HepG2 (cell line): ENCODE results near the gene SEMA6D. TPM values are rescaled to one million over a fixed set of nuclear protein-coding genes. Genes with fewer than 3 reads are reported as not detected.

Experiments
- ATAC-seq: fragments of 200-7000 bp; cut with Tn5 transposase; 3 replicates; pipeline ENCODE4 v1.9.1; 2020; ENCODE audit warnings: mild to moderate bottlenecking, moderate library complexity
- BruUV-seq: library from RNA; stranded (reverse); fragments of 400-500 nt; replicated peaks from 2 replicates; lab custom pipeline; 2021; lab: Mats Ljungman, UMichigan
- CTCF ChIA-PET: fragments of 300-600 bp; formaldehyde crosslinking; extraction: SDS; loops from one replicate; lab custom pipeline; 2021; ENCODE audit warnings: low total read pairs, inconsistent platforms, low intra/inter-chr PET ratio; lab: Yijun Ruan, JAX
- POLR2A ChIA-PET: fragments of 350-600 bp; sonication (Branson Sonifier 250); formaldehyde crosslinking; loops from one replicate; lab custom pipeline; 2020; ENCODE audit warnings: antibody characterized with exemption, inconsistent platforms; lab: Yijun Ruan, JAX
- DNase-seq: peaks from one replicate; pipeline ENCODE4 v3.0.0-alpha.2; 2015; ENCODE audit warnings: low spot score
- FAIRE-seq: peaks from 3 replicates; lab custom pipeline; 2011; peaks lifted over from hg19 to GRCh38; lab: Jason Lieb, UNC
- H2AFZ ChIP-seq: one replicate; pipeline ENCODE4 v1.6.1; 2011; ENCODE audit warnings: low read length, inconsistent platforms
- H3K27ac ChIP-seq: fragments of 300-600 bp; 3 replicates; pipeline ENCODE4 v1.8.0; 2011; ENCODE audit warnings: mixed run types, mild to moderate bottlenecking, mixed read lengths, low read length, inconsistent platforms; ENCODE audit not compliant: insufficient read depth; ENCODE audit errors: extremely low read length
- H3K27me3 ChIP-seq, 2 experiments: fragments of 200-600 bp in 1 of 2; 2 replicates in 1 of 2; 3 replicates in 1 of 2; pipeline versions ENCODE4 v1.6.0 to v1.8.0; 2011; ENCODE audit warnings: low read length in 2 of 2, mild to moderate bottlenecking in 2 of 2, moderate library complexity in 2 of 2, inconsistent platforms in 1 of 2; ENCODE audit not compliant: insufficient read depth in 2 of 2, control insufficient read depth in 1 of 2
- H3K36me3 ChIP-seq, 2 experiments: fragments of 200-600 bp in 1 of 2; replicated peaks in 1 of 2; 2 replicates in 1 of 2; 3 replicates in 1 of 2; pipeline versions ENCODE4 v1.5.1 to v1.8.0; 2011; ENCODE audit warnings: low read length in 2 of 2, inconsistent platforms in 1 of 2; ENCODE audit not compliant: insufficient read depth in 2 of 2, control insufficient read depth in 1 of 2
- H3K4me1 ChIP-seq: 2 replicates; pipeline ENCODE4 v1.5.1; 2012; ENCODE audit warnings: low read length, inconsistent platforms; ENCODE audit not compliant: insufficient read depth
- H3K4me2 ChIP-seq: 2 replicates; pipeline ENCODE4 v1.6.0; 2011; ENCODE audit warnings: low read depth, low read length, inconsistent platforms
- H3K4me3 ChIP-seq, 3 experiments: fragments of 200-600 bp in 1 of 3; sonication (generic), shearing (Covaris generic) in 1 of 3; replicated peaks in 1 of 3; 2 replicates each; pipeline ENCODE4 v1.5.1; 2011 to 2016; ENCODE audit warnings: low read length in 3 of 3, inconsistent platforms in 2 of 3, low read depth in 2 of 3, mild to moderate bottlenecking in 2 of 3, control low read depth in 1 of 3, mixed read lengths in 1 of 3; ENCODE audit not compliant: insufficient read depth in 1 of 3
- H3K79me2 ChIP-seq: one replicate; pipeline ENCODE4 v1.6.1; 2011; ENCODE audit warnings: low read length, inconsistent platforms; ENCODE audit not compliant: insufficient read depth
- H3K9ac ChIP-seq: 2 replicates; pipeline ENCODE4 v1.6.0; 2011; ENCODE audit warnings: mild to moderate bottlenecking, low read depth, low read length, inconsistent platforms; ENCODE audit not compliant: insufficient read depth
- H3K9me3 ChIP-seq: 2 replicates; pipeline ENCODE4 v1.5.1; 2012; ENCODE audit warnings: mild to moderate bottlenecking, low read length
- H4K20me1 ChIP-seq: 2 replicates; pipeline ENCODE4 v1.6.0; 2011; ENCODE audit warnings: inconsistent platforms, mild to moderate bottlenecking, low read length, moderate library complexity; ENCODE audit not compliant: insufficient read depth
- AGO1 ChIP-seq: fragments of 200-400 bp; formaldehyde crosslinking; IDR thresholded peaks from 2 replicates; pipeline ENCODE4 v1.6.1; 2017; ENCODE audit warnings: mild to moderate bottlenecking, low read depth, low read length, moderate library complexity; ENCODE audit not compliant: poor library complexity, severe bottlenecking
- CEBPG ChIP-seq: IDR thresholded peaks from 2 replicates; pipeline ENCODE4 v1.6.1; 2016
- CSRNP1 ChIP-seq: sonication (generic); formaldehyde crosslinking; IDR thresholded peaks from 2 replicates; pipeline ENCODE4 v1.8.1; 2023; ENCODE audit warnings: mild to moderate bottlenecking, missing genetic modification reagents
- HDAC1 ChIP-seq: sonication (generic); formaldehyde crosslinking; IDR thresholded peaks from 2 replicates; pipeline ENCODE4 v1.5.1; 2020; ENCODE audit warnings: mild to moderate bottlenecking, missing genetic modification reagents
- HNRNPLL ChIP-seq: fragments of 200-400 bp; formaldehyde crosslinking; IDR thresholded peaks from 2 replicates; pipeline ENCODE4 v1.6.1; 2017; ENCODE audit warnings: mild to moderate bottlenecking, low read depth, low read length; ENCODE audit not compliant: poor library complexity, severe bottlenecking
- KAT2B ChIP-seq: fragments of 150-350 bp; IDR thresholded peaks from 2 replicates; pipeline ENCODE4 v1.6.1; 2014; ENCODE audit warnings: low read depth, low read length, borderline replicate concordance
- NONO ChIP-seq, 2 experiments: fragments of 450-650 bp in 1 of 2; sonication (generic) in 1 of 2; formaldehyde crosslinking in 1 of 2; IDR thresholded peaks in 1 of 2; conservative IDR thresholded peaks in 1 of 2; 2 replicates each; pipeline versions ENCODE4 v1.6.1 to v1.8.0; 2017 to 2022; ENCODE audit warnings: mild to moderate bottlenecking in 1 of 2, missing genetic modification reagents in 1 of 2, moderate library complexity in 1 of 2
- SNRNP70 ChIP-seq: fragments of 200-400 bp; formaldehyde crosslinking; IDR thresholded peaks from 2 replicates; pipeline ENCODE4 v1.6.1; 2017; ENCODE audit warnings: mild to moderate bottlenecking, low read depth, low read length, moderate library complexity
- TBL1XR1 ChIP-seq: fragments of 150-350 bp; IDR thresholded peaks from 2 replicates; pipeline ENCODE4 v1.6.1; 2014; ENCODE audit warnings: borderline replicate concordance, low read length; ENCODE audit not compliant: partially characterized antibody
- ZBTB10 ChIP-seq: sonication (generic); formaldehyde crosslinking; IDR thresholded peaks from 2 replicates; pipeline ENCODE4 v1.4.0; 2020; ENCODE audit warnings: missing genetic modification reagents, borderline replicate concordance
- ZNF275 ChIP-seq: sonication (generic); formaldehyde crosslinking; IDR thresholded peaks from 2 replicates; pipeline ENCODE4 v1.8.0; 2022; ENCODE audit warnings: missing genetic modification reagents, mild to moderate bottlenecking, inconsistent platforms, borderline replicate concordance
- ZNF652 ChIP-seq: IDR thresholded peaks from 2 replicates; pipeline ENCODE4 v1.6.1; 2016; ENCODE audit warnings: low read depth, borderline replicate concordance
- ZNF7 ChIP-seq: IDR thresholded peaks from 2 replicates; pipeline ENCODE4 v1.6.1; 2016; ENCODE audit warnings: missing biosample characterization, missing genetic modification reagents
- WGBS: methylation state at CpG from one replicate; pipeline ENCODE4 v1.1.6; 2017; ENCODE audit warnings: low lambda C conversion rate; 5-methylcytosine and 5-hydroxymethylcytosine counted together
- in situ Hi-C: cut with HindIII; loops from 2 replicates; pipeline ENCODE4 v1.10.0; 2017; ENCODE audit warnings: low pct_unique_long_range_greater_than_20kb; ENCODE audit not compliant: extremely low pct_ligation_motif_present
- intact Hi-C: fragments of 100-400 bp; cut with micrococcal nuclease; formaldehyde crosslinking; loops from one replicate; pipeline ENCODE4 v1.10.0; 2022; ENCODE audit not compliant: unreplicated experiment
- polyA plus RNA-seq, 8 experiments: library from polyadenylated mRNA; depleted of rRNA in 3 of 8; stranded (reverse) in 7 of 8; unstranded in 1 of 8; fragments of >200 nt; fragmentation: Illumina TruSeq in 4 of 8; extraction: Trizol in 4 of 8; gene quantifications; 2 replicates each; pipeline versions ENCODE4 v1.2.1 to v1.2.3, GENCODE V29; 2011 to 2016; ENCODE audit warnings: low read depth in 4 of 8, missing spikeins in 1 of 8, mixed read lengths in 1 of 8; ENCODE audit not compliant: insufficient read depth in 1 of 8
- total RNA-seq, 5 experiments: library from RNA; depleted of rRNA; stranded (reverse); fragments of >200 nt; fragmentation: Illumina TruSeq; extraction: Trizol; gene quantifications; 2 replicates each; pipeline ENCODE4 v1.2.3, GENCODE V29; 2016; ENCODE audit warnings: low read depth in 1 of 5

The SEMA6D gene
- total and polyA plus RNA-seq, 2 of the 13 experiments (the other 11 are each of a cell fraction or from before 2014, with no cell fraction given), result not detected

- DNase-seq, result no peak
- ATAC-seq, result no peak
- in situ Hi-C loops, result no loop called here
- FAIRE-seq, result no peak
- no peaks in the 10 kb centered on the region for H3K4me1 ChIP-seq
- no peaks in the 10 kb centered on the region for H3K36me3 ChIP-seq
- intact Hi-C loops, result loop anchor here (10.0 kb wide), 1 partner anchor 495 kb away; no protein-coding TSS in a partner anchor
- no peaks in the 10 kb centered on the region for H3K27me3 ChIP-seq
- no peak overlapping the region for H2AFZ ChIP-seq
- peaks cover 11% of the 10 kb centered on the region for H3K9me3 ChIP-seq
- no peak overlapping the region for H3K4me2 ChIP-seq
- no peak overlapping the region for H3K9ac ChIP-seq
- H3K27ac ChIP-seq, result no peak overlapping the region
- CTCF ChIA-PET, result no interaction called here
- H4K20me1 ChIP-seq, result no peaks in the 10 kb centered on the region
- POLR2A ChIA-PET, result no interaction called here
- no peak overlapping the region for H3K4me3 ChIP-seq
- TF ChIP-seq SNRNP70, result no peak
- no peak for TF ChIP-seq AGO1
- TF ChIP-seq TBL1XR1, result no peak
- no peak for TF ChIP-seq KAT2B
- no TSS peak for BruUV-seq
- no peaks in the 10 kb centered on the region for H3K79me2 ChIP-seq
- 14% methylated on average over 4 of the region's 4 CpGs for WGBS
Measured at GRCh38 chr15:47689660-47690059, 27.6 kb upstream of the SEMA6D start.

GRCh38 chr15:47691882-47692281 lies 25.4 kb upstream of the SEMA6D start:
- Histone ChIP-seq H3K27ac (no peak overlapping the region), H4K20me1 (no peaks in the 10 kb centered on the region), H3K27me3 (no peaks in the 10 kb centered on the region), H3K9ac (no peak overlapping the region), H3K9me3 (no peaks in the 10 kb centered on the region), H3K79me2 (no peaks in the 10 kb centered on the region), H3K36me3 (no peaks in the 10 kb centered on the region), H3K4me2 (no peak overlapping the region), H2AFZ (no peak overlapping the region), H3K4me1 (no peaks in the 10 kb centered on the region), H3K4me3 (no peak overlapping the region)
- FAIRE-seq (no peak), ATAC-seq (no peak), DNase-seq (no peak)
- CTCF ChIA-PET, result no interaction called here
- no TSS peak for BruUV-seq
- intact Hi-C loops (no loop called here), in situ Hi-C loops (no loop called here)
- POLR2A ChIA-PET, result no interaction called here
- WGBS, result 2% methylated on average over 2 of the region's 2 CpGs
- TF ChIP-seq NONO (IDR thresholded peaks at IDR 0.05) (no peak), NONO (CRISPR knock-in tag; conservative IDR thresholded peaks at IDR 0.05) (no peak), ZNF275 (CRISPR knock-in tag) (no peak), ZBTB10 (CRISPR knock-in tag) (no peak), ZNF7 (CRISPR knock-in tag) (no peak), CEBPG (CRISPR knock-in tag) (no peak), HDAC1 (CRISPR knock-in tag) (no peak), ZNF652 (no peak), HNRNPLL (no peak), CSRNP1 (no peak)
